ENCODE results near the gene TLCD5.

DNA sequence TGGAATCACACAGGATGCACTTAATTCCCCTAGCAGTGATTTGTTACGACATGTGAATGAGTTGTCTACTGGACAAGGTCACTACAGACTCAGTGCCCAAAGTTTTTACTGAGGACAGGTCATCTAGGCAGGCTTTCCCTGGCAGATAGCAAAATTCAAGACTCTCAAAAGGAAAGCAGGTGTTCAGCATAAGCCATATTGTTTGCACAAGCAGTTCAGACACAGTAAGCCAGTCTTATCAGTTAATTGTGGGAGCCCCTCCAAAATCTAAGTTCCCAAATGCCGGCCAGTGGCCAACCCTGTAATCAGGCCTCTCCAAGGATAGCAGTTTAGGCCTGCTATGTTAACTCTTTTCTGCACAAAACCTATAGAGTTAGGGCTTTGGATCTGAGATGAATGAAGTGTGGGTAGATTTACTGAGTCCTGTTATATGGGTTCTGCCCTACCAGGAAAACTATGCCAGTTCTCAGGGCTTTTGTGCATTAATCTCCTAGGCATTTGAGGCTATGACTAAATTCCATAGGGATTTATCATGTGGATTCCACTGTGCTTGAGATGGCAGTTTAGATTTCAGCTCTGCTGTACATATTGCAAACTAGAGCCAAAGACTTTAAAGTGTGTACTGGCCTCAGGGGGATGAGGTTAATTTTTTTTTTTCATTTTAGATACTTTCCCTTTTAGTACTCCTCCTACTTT, 6.3 kb downstream of the TLCD5 start:
- TF ChIP-seq, protein P1, sequence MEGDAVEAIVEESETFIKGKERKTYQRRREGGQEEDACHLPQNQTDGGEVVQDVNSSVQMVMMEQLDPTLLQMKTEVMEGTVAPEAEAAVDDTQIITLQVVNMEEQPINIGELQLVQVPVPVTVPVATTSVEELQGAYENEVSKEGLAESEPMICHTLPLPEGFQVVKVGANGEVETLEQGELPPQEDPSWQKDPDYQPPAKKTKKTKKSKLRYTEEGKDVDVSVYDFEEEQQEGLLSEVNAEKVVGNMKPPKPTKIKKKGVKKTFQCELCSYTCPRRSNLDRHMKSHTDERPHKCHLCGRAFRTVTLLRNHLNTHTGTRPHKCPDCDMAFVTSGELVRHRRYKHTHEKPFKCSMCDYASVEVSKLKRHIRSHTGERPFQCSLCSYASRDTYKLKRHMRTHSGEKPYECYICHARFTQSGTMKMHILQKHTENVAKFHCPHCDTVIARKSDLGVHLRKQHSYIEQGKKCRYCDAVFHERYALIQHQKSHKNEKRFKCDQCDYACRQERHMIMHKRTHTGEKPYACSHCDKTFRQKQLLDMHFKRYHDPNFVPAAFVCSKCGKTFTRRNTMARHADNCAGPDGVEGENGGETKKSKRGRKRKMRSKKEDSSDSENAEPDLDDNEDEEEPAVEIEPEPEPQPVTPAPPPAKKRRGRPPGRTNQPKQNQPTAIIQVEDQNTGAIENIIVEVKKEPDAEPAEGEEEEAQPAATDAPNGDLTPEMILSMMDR (IDR thresholded peaks at IDR 0.05), result no peak
- no peak for TF ChIP-seq POLR2A (IDR thresholded peaks at IDR 0.05)
